WTC11 (cell line): ENCODE data around the gene TBC1D4. TPM values are rescaled to one million over a fixed set of nuclear protein-coding genes. Genes with fewer than 3 reads are reported as not detected.

Experiments used
- ATAC-seq: fragments of 200-7000 bp; cut with Tn5 transposase; 2 replicates; pipeline ENCODE4 v1.10.0; 2021; ENCODE audit warnings: mild to moderate bottlenecking, moderate library complexity
- CTCF ChIA-PET: fragments of 300-600 bp; sonication (Branson Sonifier 250); formaldehyde crosslinking; loops from one replicate; lab custom pipeline; 2021; ENCODE audit warnings: antibody characterized with exemption; lab: Charles Lee
- POLR2A ChIA-PET: fragments of 350-600 bp; sonication (Branson Sonifier 250); formaldehyde crosslinking; loops from one replicate; lab custom pipeline; 2021; ENCODE audit warnings: antibody characterized with exemption; lab: Charles Lee
- DNase-seq: peaks from one replicate; pipeline ENCODE4 v3.0.0; 2021; ENCODE audit warnings: low spot score
- H3K27ac Mint-ChIP-seq: 2 replicates; pipeline ENCODE4 v1.8.0; 2021; ENCODE audit warnings: mixed read lengths
- H3K27me3 Mint-ChIP-seq: 2 replicates; pipeline ENCODE4 v1.8.0; 2021; ENCODE audit warnings: low read depth, mild to moderate bottlenecking, moderate library complexity, mixed read lengths
- H3K36me3 Mint-ChIP-seq: 2 replicates; pipeline ENCODE4 v1.8.0; 2021; ENCODE audit warnings: mixed read lengths
- H3K4me1 Mint-ChIP-seq: 2 replicates; pipeline ENCODE4 v1.8.0; 2022; ENCODE audit warnings: mixed read lengths
- H3K4me3 Mint-ChIP-seq: 2 replicates; pipeline ENCODE4 v1.8.0; 2021; ENCODE audit warnings: mild to moderate bottlenecking, moderate library complexity, mixed read lengths
- H3K9me3 Mint-ChIP-seq: 2 replicates; pipeline ENCODE4 v1.8.0; 2021; ENCODE audit warnings: mixed read lengths
- AFF4 ChIP-seq: sonication (generic); formaldehyde crosslinking; IDR thresholded peaks from 2 replicates; pipeline ENCODE4 v1.8.1; 2023; ENCODE audit warnings: mild to moderate bottlenecking, missing genetic modification reagents, borderline replicate concordance
- ATF1 ChIP-seq: sonication (generic); formaldehyde crosslinking; IDR thresholded peaks from 2 replicates; pipeline ENCODE4 v1.8.1; 2023; ENCODE audit warnings: mild to moderate bottlenecking, moderate library complexity, missing genetic modification reagents
- ATF2 ChIP-seq: sonication (generic); formaldehyde crosslinking; IDR thresholded peaks from 2 replicates; pipeline ENCODE4 v1.8.1; 2022; ENCODE audit warnings: low read depth, missing genetic modification reagents, borderline replicate concordance
- E2F5 ChIP-seq: sonication (generic); formaldehyde crosslinking; IDR thresholded peaks from 2 replicates; pipeline ENCODE4 v1.8.1; 2022; ENCODE audit warnings: mild to moderate bottlenecking, moderate library complexity, missing genetic modification reagents
- FOXJ3 ChIP-seq: sonication (generic); formaldehyde crosslinking; IDR thresholded peaks from 2 replicates; pipeline ENCODE4 v1.9.0; 2021; ENCODE audit warnings: missing genetic modification reagents, mild to moderate bottlenecking, borderline replicate concordance
- GABPB1 ChIP-seq: sonication (generic); formaldehyde crosslinking; IDR thresholded peaks from 2 replicates; pipeline ENCODE4 v1.8.1; 2023; ENCODE audit warnings: mild to moderate bottlenecking, missing genetic modification reagents
- GTF2I ChIP-seq: fragments of 250-450 bp; sonication (Bioruptor Pico); conservative IDR thresholded peaks from 2 replicates; pipeline ENCODE4 v1.4.0; 2021; ENCODE audit warnings: mild to moderate bottlenecking
- HMGA2 ChIP-seq: fragments of 250-450 bp; sonication (Bioruptor Pico); IDR thresholded peaks from 2 replicates; pipeline ENCODE4 v1.4.0; 2021; ENCODE audit warnings: mild to moderate bottlenecking, moderate library complexity
- MLX ChIP-seq: sonication (generic); formaldehyde crosslinking; IDR thresholded peaks from 2 replicates; pipeline ENCODE4 v1.8.1; 2023; ENCODE audit warnings: mild to moderate bottlenecking, missing genetic modification reagents, moderate library complexity
- NFE2L1 ChIP-seq: sonication (generic); formaldehyde crosslinking; IDR thresholded peaks from 2 replicates; pipeline ENCODE4 v1.8.1; 2023; ENCODE audit warnings: missing genetic modification reagents
- PREB ChIP-seq: sonication (generic); formaldehyde crosslinking; IDR thresholded peaks from 2 replicates; pipeline ENCODE4 v1.8.1; 2022; ENCODE audit warnings: mild to moderate bottlenecking, missing genetic modification reagents, moderate library complexity, borderline replicate concordance
- SMAD3 ChIP-seq: sonication (generic); formaldehyde crosslinking; IDR thresholded peaks from 2 replicates; pipeline ENCODE4 v1.8.0; 2022; ENCODE audit warnings: missing genetic modification reagents, mild to moderate bottlenecking, borderline replicate concordance
- SOX15 ChIP-seq: fragments of 250-450 bp; sonication (Bioruptor Pico); IDR thresholded peaks from 2 replicates; pipeline ENCODE4 v1.9.0; 2021; ENCODE audit warnings: mild to moderate bottlenecking
- SP1 ChIP-seq: sonication (generic); formaldehyde crosslinking; conservative IDR thresholded peaks from 2 replicates; pipeline ENCODE4 v1.8.1; 2022; ENCODE audit warnings: missing genetic modification reagents
- TCF7 ChIP-seq: sonication (generic); formaldehyde crosslinking; IDR thresholded peaks from 2 replicates; pipeline ENCODE4 v1.8.0; 2022; ENCODE audit warnings: mild to moderate bottlenecking, low read depth, missing genetic modification reagents, moderate library complexity
- TEAD1 ChIP-seq: sonication (generic); formaldehyde crosslinking; IDR thresholded peaks from 2 replicates; pipeline ENCODE4 v1.8.0; 2022; ENCODE audit warnings: mild to moderate bottlenecking, missing genetic modification reagents
- TP53 ChIP-seq: sonication (generic); formaldehyde crosslinking; IDR thresholded peaks from 2 replicates; pipeline ENCODE4 v1.8.1; 2023; ENCODE audit warnings: mild to moderate bottlenecking, missing genetic modification reagents
- USF1 ChIP-seq: sonication (generic); formaldehyde crosslinking; IDR thresholded peaks from 2 replicates; pipeline ENCODE4 v1.8.0; 2022; ENCODE audit warnings: mild to moderate bottlenecking, missing genetic modification reagents
- ZMAT4 ChIP-seq: fragments of 250-450 bp; sonication (Bioruptor Pico); IDR thresholded peaks from 2 replicates; pipeline ENCODE4 v1.9.0; 2021; ENCODE audit warnings: mild to moderate bottlenecking
- ZNF263 ChIP-seq: sonication (generic); formaldehyde crosslinking; IDR thresholded peaks from 2 replicates; pipeline ENCODE4 v1.8.1; 2022; ENCODE audit warnings: low read depth, mild to moderate bottlenecking, moderate library complexity, missing genetic modification reagents
- ZNF425 ChIP-seq: fragments of 250-450 bp; sonication (Bioruptor Pico); conservative IDR thresholded peaks from 2 replicates; pipeline ENCODE4 v1.9.0; 2021; ENCODE audit warnings: mild to moderate bottlenecking
- total RNA-seq: library from RNA; stranded (reverse); gene quantifications from 3 replicates; pipeline ENCODE4 v1.2.3, GENCODE V29; 2021

The TBC1D4 gene
- total RNA-seq, 1 experiment from 2014 or later: 37.1 TPM

- no peak for ATAC-seq
- POLR2A ChIA-PET: no interaction called here
- Mint-ChIP-seq H3K4me1 (peaks cover 41% of the 10 kb centered on the region), H3K4me3 (no peak overlapping the region), H3K9me3 (no peaks in the 10 kb centered on the region), H3K27ac (no peak overlapping the region), H3K27me3 (no peaks in the 10 kb centered on the region), H3K36me3 (no peaks in the 10 kb centered on the region)
- TF ChIP-seq AFF4 (CRISPR knock-in tag): no peak
- 0 out of 2 replicates have a peak, but pooled peaks have one; percentile 24 for TF ChIP-seq GABPB1
- CTCF ChIA-PET: no interaction called here
- no peak for DNase-seq
Measured at GRCh38 chr13:75478659-75479058, 3.3 kb downstream of the TBC1D4 start.

- Mint-ChIP-seq H3K4me1 (peaks cover 29% of the 10 kb centered on the region), H3K27ac (no peak overlapping the region), H3K9me3 (no peaks in the 10 kb centered on the region), H3K36me3 (no peaks in the 10 kb centered on the region), H3K27me3 (no peaks in the 10 kb centered on the region), H3K4me3 (no peak overlapping the region)
- DNase-seq: no peak
- ChIA-PET POLR2A (no interaction called here), CTCF (no interaction called here)
- ATAC-seq: no peak
- TF ChIP-seq SP1: no peak
- no peak for TF ChIP-seq NFE2L1 (CRISPR knock-in tag)
- no peak for TF ChIP-seq ZMAT4 (CRISPR knock-in tag)
- TF ChIP-seq ATF2: no peak
- TF ChIP-seq TEAD1: no peak
- TF ChIP-seq E2F5 (CRISPR knock-in tag): no peak
- no peak for TF ChIP-seq HMGA2 (CRISPR knock-in tag)
- TF ChIP-seq ZNF425 (CRISPR knock-in tag): no peak
- no peak for TF ChIP-seq ZNF263 (CRISPR knock-in tag)
- no peak for TF ChIP-seq FOXJ3 (CRISPR knock-in tag)
- TF ChIP-seq GTF2I (CRISPR knock-in tag): no peak
- TF ChIP-seq ATF1 (CRISPR knock-in tag): no peak
- no peak for TF ChIP-seq PREB (CRISPR knock-in tag)
- no peak for TF ChIP-seq SMAD3 (CRISPR knock-in tag)
- no peak for TF ChIP-seq TP53 (CRISPR knock-in tag)
- no peak for TF ChIP-seq TCF7
- TF ChIP-seq USF1 (CRISPR knock-in tag): no peak
- no peak for TF ChIP-seq SOX15 (CRISPR knock-in tag)
- no peak for TF ChIP-seq MLX (CRISPR knock-in tag)
Measured at GRCh38 chr13:75474956-75475355, 7.0 kb downstream of the TBC1D4 start.
